Choroid plexus epithelial cell (primary cell): ENCODE results near the gene PRADC1.

Experiments
- DNase-seq: peaks from one replicate; pipeline ENCODE4 v3.0.0-alpha.2; 2010; ENCODE audit warnings: low read depth
- H3K4me3 ChIP-seq: 2 replicates; pipeline ENCODE4 v1.5.1; 2011; ENCODE audit warnings: low read depth, mild to moderate bottlenecking, control low read depth, low read length, moderate library complexity
- CTCF ChIP-seq: conservative IDR thresholded peaks from 2 replicates; pipeline ENCODE4 v1.5.1; 2011; ENCODE audit warnings: low read depth, mild to moderate bottlenecking, control low read depth, inconsistent platforms, low read length, moderate library complexity

The PRADC1 gene

GRCh38 chr2:73254343-73255006 is 21.4 kb upstream of the PRADC1 start:
- no peak overlapping the region for H3K4me3 ChIP-seq
- TF ChIP-seq CTCF = no peak
- DNase-seq = no peak

GRCh38 chr2:73253901-73254300 is 20.9 kb upstream of the PRADC1 start:
- no peak overlapping the region for H3K4me3 ChIP-seq
- TF ChIP-seq CTCF = no peak
- DNase-seq = no peak

DNA sequence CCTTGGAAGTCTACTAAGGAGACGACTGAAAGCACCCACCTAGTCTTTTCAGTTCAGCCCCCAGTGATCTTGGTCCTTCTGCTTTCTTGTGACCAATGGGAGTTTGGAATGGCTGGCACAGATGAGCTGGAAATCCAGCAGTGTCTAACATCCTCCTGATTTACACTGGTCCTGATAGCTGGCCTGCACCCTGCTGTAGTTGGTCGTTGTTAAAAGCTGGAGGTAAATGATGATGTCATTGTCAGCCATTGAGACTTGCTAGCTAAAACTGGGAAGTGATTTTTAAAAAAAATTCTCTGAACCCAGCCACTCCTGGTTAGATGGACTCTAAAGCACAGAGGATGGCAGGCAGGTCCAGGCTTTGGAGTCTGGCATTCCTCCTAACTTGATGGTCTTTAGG is 20.4 kb upstream of the PRADC1 start:
- no peak for DNase-seq
- no peak overlapping the region for H3K4me3 ChIP-seq
- TF ChIP-seq CTCF = no peak

DNA sequence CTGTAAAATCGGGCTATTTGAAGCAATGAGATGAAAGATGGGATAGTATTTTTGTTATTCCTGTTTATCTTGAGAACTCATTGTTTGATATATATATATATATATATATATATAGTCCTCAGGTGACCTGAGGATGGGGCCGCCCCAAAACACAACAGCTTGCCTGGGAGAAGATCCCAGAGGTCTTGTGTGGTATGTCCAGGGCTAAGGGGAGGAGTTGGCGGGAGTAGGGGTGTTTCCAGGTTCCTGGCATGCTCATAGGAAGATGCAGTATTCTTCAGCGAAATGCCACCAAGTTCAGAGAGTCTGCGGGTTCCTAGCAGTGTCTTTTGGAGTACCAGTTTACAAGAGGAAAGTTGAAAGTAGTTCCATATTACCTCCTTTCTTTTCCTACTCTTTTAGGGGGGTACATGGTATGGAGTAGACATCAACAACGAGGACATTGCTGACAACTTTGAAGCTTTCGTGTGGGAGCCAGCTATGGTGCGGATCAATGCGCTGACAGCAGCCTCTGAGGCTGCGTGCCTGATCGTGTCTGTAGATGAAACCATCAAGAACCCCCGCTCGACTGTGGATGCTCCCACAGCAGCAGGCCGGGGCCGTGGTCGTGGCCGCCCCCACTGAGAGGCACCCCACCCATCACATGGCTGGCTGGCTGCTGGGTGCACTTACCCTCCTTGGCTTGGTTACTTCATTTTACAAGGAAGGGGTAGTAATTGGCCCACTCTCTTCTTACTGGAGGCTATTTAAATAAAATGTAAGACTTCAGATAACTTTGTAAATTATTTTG is 19.4 kb upstream of the PRADC1 start:
- no peak for TF ChIP-seq CTCF
- no peak overlapping the region for H3K4me3 ChIP-seq
- DNase-seq = no peak

- TF ChIP-seq CTCF = no peak
- DNase-seq = no peak
- no peak overlapping the region for H3K4me3 ChIP-seq
Observed at GRCh38 chr2:73250872-73251846, 18.1 kb upstream of the PRADC1 start.

GRCh38 chr2:73249636-73250035 is 16.6 kb upstream of the PRADC1 start:
- DNase-seq = no peak
- H3K4me3 ChIP-seq = no peak overlapping the region
- TF ChIP-seq CTCF = no peak
